HG03520 (cell line): ENCODE results near the gene TMEM63C.

Source experiments
- ATAC-seq: cut with Tn5 transposase; IDR thresholded peaks from one replicate; pipeline ENCODE4 v1.9.1; 2021; ENCODE audit warnings: mild to moderate bottlenecking, moderate library complexity; ENCODE audit not compliant: unreplicated experiment

The TMEM63C gene

GRCh38 chr14:77220246-77221017, 38.8 kb downstream of the TMEM63C start:
- ATAC-seq, result no peak

- no peak for ATAC-seq
These were observed 39.8 kb downstream of the TMEM63C start for GRCh38 chr14:77221241-77221871.

- no peak for ATAC-seq
These were observed 41.1 kb downstream of the TMEM63C start for GRCh38 chr14:77222546-77223225.

- ATAC-seq, result no peak
These were observed 42.6 kb downstream of the TMEM63C start for GRCh38 chr14:77224212-77224611.

GRCh38 chr14:77225254-77225653, 43.7 kb downstream of the TMEM63C start:
- ATAC-seq, result no peak

GRCh38 chr14:77225892-77226557, 44.4 kb downstream of the TMEM63C start:
- no peak for ATAC-seq

GRCh38 chr14:77228056-77228455, 46.5 kb downstream of the TMEM63C start:
- ATAC-seq, result no peak

GRCh38 chr14:77230914-77231313, 49.3 kb downstream of the TMEM63C start:
- no peak for ATAC-seq

- ATAC-seq, result no peak
These were observed 50.1 kb downstream of the TMEM63C start for GRCh38 chr14:77231721-77232120.

- no peak for ATAC-seq
These were observed 55.2 kb downstream of the TMEM63C start for GRCh38 chr14:77236814-77237213.

- no peak for ATAC-seq
These were observed 56.8 kb downstream of the TMEM63C start for GRCh38 chr14:77238356-77238755.

- ATAC-seq, result no peak
These were observed 57.4 kb downstream of the TMEM63C start for GRCh38 chr14:77238996-77239395.

- ATAC-seq, result no peak
These were observed 57.8 kb downstream of the TMEM63C start for GRCh38 chr14:77239412-77239811.

GRCh38 chr14:77240336-77240915, 58.8 kb downstream of the TMEM63C start:
- ATAC-seq, result no peak

- no peak for ATAC-seq
These were observed 60.4 kb downstream of the TMEM63C start for GRCh38 chr14:77241955-77242354.

GRCh38 chr14:77242752-77243151, 61.2 kb downstream of the TMEM63C start:
- ATAC-seq, result no peak

GRCh38 chr14:77243853-77244252, 62.3 kb downstream of the TMEM63C start:
- ATAC-seq, result no peak

- ATAC-seq, result no peak
These were observed 64.2 kb downstream of the TMEM63C start for GRCh38 chr14:77245820-77246219.

GRCh38 chr14:77246784-77247183, 65.2 kb downstream of the TMEM63C start:
- no peak for ATAC-seq

- ATAC-seq, result no peak
These were observed 67.1 kb downstream of the TMEM63C start for GRCh38 chr14:77248666-77249065.

GRCh38 chr14:77249286-77249685, 67.7 kb downstream of the TMEM63C start:
- no peak for ATAC-seq
